Measurements from ENCODE around the gene BRWD1.
A peak's percentile ranks its signal among the peaks of the same experiment; 100 is the strongest.

Gene BRWD1

DNA sequence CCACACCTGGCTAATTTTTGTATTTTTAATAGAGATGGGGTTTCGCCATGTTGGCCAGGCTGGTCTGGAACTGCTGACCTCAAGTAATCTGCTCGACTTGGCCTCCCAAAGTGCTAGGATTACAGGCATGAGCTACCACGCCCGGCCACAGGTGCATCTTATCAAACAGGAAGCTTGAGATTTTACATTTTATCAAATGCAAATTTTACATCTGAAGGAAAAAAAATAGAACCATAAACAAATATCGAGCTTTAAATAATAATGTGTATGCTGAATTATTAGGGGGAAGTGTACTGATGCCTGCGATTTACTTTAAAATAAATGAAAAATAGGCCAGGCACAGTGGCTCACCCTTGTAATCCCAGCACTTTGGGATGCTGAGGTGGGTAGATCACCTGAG is 16.6 kb upstream of the BRWD1 start:
- no peak for DNase-seq (ENCODE audit: extremely low read depth in 1 of 2, low read depth in 1 of 2)

- no peak for DNase-seq (ENCODE audit: extremely low read depth in 1 of 2, low read depth in 1 of 2)
These were observed 14.3 kb upstream of the BRWD1 start for GRCh38 chr21:39327727-39328126.

DNA sequence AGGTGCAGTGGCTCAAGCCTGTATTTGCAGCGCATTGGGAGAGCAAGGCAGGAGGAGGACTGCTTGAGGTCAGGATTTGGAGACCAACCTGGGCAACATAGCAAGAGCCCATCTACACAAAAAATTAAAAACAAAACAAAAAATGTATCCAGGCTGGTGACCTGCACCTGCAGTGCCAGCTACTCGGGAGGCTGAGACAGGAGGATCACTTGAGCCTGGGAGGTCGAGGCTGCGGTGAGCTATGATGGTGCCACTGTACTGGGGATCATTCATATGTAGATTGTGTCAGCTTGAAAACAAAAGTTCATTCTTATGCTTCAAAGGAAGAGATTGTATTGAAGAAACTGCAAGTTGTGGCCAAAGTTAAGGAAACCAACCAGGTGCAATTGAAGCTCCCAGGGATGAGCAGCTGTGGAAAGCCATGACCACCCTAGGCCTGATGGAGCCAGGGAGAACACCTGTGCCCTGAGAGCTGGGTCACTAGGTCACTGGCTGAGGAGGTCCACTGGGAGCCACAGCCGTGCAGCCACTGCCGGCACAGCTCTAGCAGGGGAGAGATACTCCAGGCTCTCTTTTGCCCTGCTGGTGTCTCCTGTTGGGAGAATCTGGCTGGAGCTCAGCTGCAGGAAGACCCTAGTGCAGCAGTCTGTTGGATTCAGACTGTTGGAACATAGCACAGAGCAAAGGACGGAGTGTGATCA is 13.3 kb upstream of the BRWD1 start:
- DNase-seq (ENCODE audit: extremely low read depth in 1 of 2, low read depth in 1 of 2), result no peak

DNA sequence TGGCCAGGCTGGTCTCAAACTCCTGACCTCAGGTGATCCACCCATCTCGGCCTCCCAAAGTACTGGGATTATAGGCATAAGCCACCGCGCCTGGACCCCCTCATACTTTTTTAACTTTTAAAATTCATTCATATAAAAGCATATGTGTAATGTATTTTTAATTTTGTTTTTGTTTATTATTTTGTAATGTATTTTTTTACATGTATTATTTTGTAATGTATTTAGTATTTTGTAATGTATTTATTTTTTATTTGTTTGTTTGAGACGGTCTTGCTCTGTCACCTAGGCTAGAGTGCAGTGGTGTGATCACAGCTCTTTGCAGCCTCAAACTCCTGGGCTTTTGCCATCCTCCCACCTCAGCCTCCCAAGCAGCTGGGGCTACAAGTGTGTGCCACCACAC is 12.0 kb upstream of the BRWD1 start:
- no peak for DNase-seq (ENCODE audit: extremely low read depth in 1 of 2, low read depth in 1 of 2)

DNA sequence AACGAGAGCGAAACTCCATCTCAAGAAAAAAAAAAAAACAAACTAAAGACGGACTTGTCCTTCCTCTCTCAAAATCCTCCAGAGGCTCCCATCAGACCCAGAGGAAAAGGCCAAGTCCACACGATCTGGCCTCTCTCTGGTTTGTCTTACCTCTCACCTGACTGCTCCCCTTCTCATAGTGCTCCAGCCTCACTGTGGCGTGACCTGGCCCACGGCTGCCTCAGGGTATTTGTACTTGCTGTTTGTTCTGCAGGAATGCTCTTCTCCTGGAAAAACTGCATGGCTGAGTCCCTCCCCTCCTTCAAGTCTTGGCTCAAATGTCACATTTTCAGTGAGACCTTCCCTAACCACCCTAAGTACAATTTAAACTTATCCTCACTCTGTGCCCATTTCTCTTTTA is 8.0 kb upstream of the BRWD1 start:
- DNase-seq (ENCODE audit: extremely low read depth in 1 of 2, low read depth in 1 of 2), result no peak

DNA sequence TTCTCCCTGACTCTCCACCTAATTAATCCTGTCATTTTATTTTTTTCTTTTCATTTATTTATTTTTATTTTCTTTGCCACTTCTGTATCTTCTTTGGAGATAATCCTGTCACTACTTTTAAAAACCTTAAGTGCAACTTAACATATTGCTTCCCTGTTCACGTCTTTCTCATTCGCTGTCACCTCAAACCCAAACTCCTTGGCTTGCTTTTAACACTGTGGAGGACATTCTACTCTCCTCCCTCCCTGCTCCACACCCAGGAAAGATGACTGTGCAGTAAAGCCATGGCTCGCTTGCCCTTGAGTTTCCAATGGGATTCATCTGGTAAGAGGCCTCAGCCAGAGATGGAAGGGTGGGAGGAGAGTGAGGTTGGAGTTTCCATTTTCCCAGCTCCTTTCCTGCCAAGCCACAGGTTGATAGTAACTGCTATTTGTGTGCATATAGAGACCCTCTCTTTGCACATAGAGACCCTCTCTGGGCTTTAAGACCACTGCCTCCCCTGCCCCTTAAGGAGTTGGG is 6.4 kb upstream of the BRWD1 start:
- DNase-seq (ENCODE audit: extremely low read depth in 1 of 2, low read depth in 1 of 2), result no peak

DNA sequence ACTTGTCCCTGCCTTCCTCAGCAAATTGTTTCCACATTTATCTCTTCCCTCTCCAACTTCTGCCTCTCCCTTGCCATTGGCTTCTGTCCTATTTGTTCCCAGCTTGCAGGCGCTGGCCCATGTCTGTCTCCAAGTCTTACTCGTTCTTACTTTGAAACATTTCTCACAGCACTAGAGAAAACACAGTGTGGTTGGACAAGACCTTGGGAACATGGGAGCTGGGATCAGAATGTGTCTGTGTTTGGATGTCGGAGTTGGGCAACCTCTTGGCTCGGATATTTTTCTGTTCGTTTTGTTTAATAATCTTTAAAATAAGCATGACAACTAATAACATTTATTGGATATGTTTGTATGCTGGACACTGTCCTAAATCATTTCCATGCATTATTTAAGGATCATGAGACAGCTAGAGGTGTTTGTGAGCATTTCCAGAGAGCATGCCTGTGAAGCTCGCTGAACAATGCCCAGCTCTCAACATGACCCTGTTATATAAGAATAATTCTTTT is 5.9 kb upstream of the BRWD1 start:
- no peak for DNase-seq (ENCODE audit: extremely low read depth in 1 of 2, low read depth in 1 of 2)

- DNase-seq (ENCODE audit: extremely low read depth in 1 of 2, low read depth in 1 of 2), result no peak
These were observed 4.9 kb upstream of the BRWD1 start for GRCh38 chr21:39318091-39318959.

DNA sequence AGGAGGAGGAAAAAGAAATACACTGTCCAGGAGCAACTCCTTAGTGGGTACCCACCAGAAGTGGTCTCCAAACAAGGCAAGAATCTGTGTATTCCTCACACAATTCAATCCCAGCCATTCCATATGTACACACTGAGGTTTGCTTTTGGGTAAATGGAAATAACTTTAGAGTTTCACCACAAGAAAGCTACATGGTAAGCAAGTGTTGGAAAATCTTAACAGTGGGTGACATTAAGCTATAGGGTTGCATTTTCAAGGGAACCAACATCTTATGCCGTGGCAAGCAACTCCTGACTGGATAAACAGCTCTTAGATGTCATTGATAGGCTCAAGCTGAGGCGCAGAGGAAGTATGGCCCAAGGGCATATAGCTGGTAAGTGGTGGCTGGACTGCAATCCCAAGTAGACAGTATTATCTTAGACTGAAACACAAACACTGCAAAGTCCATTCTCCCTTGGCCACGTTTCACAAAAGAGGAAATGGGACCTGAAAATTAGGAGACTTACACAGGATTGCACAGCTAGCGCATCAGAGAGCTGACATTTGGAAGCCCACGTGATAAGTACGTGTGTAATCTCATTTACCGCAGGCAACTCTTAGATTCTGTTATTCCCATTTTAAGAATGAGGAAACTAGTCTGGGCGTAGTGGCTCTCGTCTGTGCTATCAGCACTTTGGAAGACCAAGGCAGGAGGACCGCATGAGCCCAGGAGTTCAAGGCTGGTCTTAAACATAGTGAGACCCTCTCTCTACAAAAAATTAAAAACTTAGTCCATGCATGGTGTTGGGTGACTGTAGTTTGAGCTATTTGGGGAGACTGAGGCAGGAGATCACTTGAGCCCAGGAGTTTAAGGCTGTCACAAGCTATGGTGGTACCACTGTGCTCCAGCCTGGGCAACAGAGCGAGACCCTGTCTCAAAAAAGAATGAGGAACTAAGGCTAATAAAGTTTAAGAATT is 4.0 kb upstream of the BRWD1 start:
- DNase-seq (ENCODE audit: extremely low read depth in 1 of 2, low read depth in 1 of 2), result no peak

DNA sequence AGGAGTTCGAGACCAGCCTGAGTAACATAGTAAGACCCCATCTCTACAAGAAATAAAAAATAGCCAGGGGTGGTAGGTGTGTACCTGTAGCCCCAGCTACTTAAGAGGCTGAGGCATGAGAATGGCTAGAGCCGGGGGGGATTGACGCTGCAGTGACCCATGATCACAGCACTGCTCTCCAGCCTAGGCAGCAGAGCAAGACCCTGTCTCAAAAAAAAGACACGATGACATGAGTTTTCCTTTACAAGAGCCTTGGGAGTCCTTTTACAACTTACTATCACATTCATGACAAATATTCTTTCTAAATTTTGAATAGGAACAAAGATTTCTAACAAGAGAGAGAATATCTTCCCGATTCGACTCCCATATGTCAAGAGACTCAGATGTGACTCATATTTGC is 3.3 kb upstream of the BRWD1 start:
- no peak for DNase-seq (ENCODE audit: extremely low read depth in 1 of 2, low read depth in 1 of 2)

- no peak for DNase-seq (ENCODE audit: extremely low read depth in 1 of 2, low read depth in 1 of 2)
These were observed 2.4 kb upstream of the BRWD1 start for GRCh38 chr21:39315603-39316445.

DNA sequence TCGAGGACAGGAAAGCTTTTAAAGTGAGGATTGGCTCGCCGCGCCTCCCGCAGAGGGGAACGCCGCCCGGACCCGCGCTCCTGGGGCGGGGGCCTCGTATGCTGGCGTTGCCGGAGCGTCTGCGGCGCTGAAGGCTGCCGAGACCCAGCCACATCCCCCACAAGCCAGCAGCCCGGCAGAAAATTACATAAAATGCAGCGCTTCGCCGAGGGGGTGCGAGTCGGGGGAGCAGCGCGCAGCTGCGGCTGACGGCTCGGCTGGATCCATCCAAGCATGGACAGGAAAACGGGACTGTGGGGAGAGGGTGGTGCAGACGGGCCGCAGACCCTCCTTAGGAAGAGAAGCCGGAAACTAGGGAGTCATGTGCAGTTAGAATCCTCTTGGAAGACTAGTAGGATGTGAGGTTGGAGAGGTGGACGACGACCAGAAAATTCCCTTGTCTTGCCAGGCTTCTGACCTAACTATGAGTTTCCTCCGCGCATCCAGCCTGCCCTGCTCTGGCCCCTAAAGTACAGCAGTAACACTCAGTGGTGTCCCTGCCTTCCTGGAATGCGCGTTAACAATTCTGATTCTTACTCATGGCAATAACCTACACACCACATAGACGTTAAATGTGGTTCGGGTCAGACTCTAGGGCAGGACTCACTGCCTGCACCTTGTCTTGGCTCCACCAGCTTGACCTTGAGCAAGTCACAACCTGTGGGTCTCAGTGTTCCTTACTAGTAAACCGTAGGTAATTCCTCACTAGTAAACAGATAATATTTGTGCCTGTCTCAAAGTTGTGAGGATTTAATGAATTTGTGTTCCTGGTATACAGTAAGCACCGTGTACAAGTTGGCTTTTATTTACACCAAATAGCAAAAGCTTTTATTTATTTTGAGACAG is 953 bp upstream of the BRWD1 start:
- peak in 1 of 2 donors; percentile 27 for DNase-seq (ENCODE audit: extremely low read depth in 1 of 2, low read depth in 1 of 2)

- DNase-seq (ENCODE audit: extremely low read depth in 1 of 2, low read depth in 1 of 2), result no peak
These were observed 326 bp downstream of the BRWD1 start for GRCh38 chr21:39313042-39313570.

- peak; percentile 88 to 93 for DNase-seq (ENCODE audit: extremely low read depth in 1 of 2, low read depth in 1 of 2)
These were observed 1.1 kb downstream of the BRWD1 start for GRCh38 chr21:39312112-39313041.

- no peak for DNase-seq (ENCODE audit: extremely low read depth in 1 of 2, low read depth in 1 of 2)
These were observed 2.3 kb downstream of the BRWD1 start for GRCh38 chr21:39311164-39311563.

GRCh38 chr21:39307466-39307865 is 6.0 kb downstream of the BRWD1 start:
- DNase-seq (ENCODE audit: extremely low read depth in 1 of 2, low read depth in 1 of 2), result no peak

DNA sequence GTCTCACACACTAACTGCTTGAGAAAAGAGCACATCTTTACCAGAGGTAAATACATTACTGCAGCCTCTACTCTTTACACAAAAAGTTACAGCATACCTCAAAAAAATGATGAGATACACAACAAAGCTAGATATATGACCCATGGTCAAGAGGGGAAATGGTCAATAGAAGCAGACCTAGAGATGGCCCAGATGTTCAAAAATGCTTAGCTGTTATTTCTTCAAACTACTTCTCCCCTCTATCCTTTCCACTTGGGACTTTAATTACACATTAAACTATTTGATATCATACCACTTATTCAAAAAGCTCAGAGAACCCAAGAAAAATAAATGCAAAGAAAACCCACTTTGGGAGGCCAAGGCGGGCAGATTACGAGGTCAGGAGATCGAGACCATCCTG is 12.8 kb downstream of the BRWD1 start:
- DNase-seq (ENCODE audit: extremely low read depth in 1 of 2, low read depth in 1 of 2), result no peak

GRCh38 chr21:39296891-39297290 is 16.5 kb downstream of the BRWD1 start:
- DNase-seq (ENCODE audit: extremely low read depth in 1 of 2, low read depth in 1 of 2), result no peak
